ELR (cell line): ENCODE measurements around the gene CYB561A3.

ENCODE experiments used
- DNase-seq: peaks from one replicate; pipeline ENCODE4 v3.0.0-alpha.2; 2015; ENCODE audit warnings: low read depth

Gene CYB561A3

DNA sequence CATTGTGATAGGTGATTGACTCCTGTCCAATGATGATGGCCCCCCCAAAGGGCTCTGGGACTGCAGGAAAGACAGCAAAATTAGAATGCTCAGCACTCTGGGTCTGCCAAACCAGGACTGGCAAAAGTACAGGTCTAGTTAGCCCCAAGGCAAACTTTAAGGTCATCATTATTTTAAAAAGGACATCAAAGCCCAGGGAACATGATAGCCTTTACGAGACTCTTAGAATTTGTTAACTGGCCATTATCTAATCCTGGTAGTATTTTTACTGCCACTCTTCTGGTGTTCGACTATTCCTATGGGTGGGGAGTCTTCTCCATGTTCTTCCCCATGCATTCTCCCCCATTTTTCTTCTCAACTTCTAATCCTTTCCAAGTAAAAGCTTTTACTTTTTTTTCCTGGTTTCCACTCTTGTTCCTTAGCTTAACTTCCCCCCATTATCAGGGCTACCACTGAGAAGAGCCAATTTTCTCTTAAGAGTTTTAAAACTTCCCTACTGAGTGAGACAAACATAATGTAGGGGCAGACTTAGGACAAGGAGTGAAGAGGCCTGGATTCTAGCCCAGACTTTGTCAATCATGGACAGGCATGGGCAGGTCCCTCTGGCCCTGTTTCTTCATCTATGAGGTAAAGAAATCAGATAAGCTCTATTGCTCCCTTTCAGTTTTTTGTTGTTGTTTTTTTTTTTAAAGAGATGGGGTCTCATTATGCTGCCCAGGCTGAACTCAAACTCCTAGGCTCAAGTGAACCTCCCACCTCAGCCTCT is 35.9 kb downstream of the CYB561A3 start:
- no peak for DNase-seq

DNA sequence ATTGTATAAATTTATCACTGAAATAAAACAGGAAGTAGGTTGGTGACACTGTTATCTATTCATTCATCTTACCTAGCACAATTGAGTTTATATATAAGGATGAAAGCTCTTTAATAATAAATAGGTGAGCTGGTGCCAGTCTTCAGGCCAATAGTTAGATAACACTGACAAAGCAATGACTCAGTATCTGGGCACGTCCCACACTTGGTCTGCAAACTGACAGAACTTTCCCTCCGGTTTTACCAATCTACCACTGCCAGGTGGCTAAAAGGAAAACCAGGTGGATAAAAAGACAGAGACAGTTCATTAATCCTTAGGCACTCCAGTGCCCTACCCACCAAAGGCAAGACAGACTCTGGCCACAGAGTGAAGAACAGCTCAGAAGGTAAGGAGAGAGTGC is 46.4 kb downstream of the CYB561A3 start:
- no peak for DNase-seq

DNA sequence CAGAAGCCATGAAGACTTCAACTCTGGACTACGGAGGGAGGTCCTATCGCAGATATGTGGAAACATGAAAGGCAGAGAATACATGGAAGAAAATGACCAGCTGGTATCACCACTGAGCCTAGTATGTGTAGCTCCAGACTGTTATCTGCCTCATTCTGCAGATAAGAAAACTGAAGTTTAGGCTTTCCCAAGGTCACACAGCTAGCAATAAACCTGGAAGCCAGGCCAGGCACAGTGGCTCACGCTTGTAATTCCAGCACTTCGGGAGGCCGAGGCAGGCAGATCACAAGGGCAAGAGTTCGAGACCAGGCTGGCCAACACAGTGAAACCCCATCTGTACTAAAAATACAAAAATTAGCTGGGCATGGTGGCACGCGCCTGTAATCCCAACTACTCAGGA is 50.9 kb downstream of the CYB561A3 start:
- DNase-seq, result no peak

DNA sequence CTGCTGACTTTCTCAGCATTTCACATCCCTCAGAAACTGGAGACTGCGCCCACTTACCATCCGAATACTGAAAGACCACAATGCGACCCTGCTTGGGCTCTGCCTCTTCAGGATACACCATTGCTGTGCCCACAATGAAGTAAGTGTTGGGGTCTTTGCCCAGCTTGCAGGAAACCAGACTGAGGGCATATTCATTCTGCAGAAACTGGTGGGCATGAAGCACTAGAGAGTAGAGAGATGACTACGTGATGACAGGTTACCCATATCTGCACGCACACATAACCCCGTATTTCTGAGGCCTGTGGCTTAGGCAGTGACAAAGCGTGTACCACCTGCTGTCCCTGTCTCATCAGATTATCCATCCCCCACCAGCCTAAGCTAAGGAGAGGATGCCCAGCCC is 51.9 kb downstream of the CYB561A3 start:
- no peak for DNase-seq

DNA sequence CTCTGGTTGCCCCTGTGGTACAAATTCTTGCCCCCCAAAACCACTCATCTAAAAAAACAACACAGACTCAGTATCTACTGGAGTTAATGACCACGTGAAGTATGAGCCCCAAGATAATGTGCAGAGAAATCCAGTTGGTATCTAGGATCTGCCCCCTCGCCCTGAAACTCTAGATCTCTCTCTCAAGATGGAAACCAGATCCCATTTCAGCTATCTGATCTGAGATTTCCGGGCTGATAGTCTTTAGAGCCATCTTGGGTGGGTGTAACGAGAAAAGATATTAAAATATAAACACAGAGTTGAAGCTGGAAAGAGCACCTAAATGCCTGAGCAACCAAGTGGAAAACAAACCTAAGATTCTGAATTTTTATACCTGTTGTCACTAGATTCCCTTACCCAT is 52.5 kb downstream of the CYB561A3 start:
- no peak for DNase-seq

DNA sequence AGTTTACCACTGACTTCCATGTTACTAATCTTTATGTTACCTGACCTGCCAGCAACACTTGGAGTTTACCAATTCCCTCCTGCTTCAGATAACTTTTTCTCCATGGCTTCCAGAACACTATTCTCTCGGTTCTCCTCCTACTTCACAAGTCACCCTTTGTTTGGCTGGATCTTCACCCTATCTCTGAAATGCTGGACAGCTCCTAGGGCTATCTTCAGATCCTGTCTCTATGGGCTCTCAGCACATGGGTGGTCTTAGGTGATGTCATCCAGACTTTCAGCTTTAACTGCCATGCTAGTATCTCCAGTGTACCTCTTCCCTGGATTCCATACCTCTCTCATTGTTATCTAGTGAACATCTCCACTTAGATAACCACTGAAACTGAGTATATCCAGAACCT is 54.3 kb downstream of the CYB561A3 start:
- DNase-seq, result no peak

DNA sequence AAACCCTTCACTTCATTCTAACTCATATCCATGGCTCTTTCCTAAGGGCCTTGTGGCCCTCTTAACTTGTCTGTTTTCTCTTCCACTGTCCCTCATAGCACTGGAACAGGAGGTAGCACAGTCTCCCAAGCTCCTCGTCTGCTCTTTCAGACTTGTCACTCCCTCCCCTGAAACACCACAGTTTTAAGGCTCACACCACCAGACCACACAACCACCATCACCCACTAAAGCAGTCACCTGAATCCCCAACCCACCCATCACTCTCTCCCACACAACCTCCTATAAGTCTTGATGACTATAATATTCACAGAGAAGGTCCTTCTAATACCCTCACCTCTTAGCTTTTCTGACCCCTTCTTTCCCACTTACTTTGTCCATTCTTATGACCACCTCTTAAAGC is 55.5 kb downstream of the CYB561A3 start:
- DNase-seq, result no peak

DNA sequence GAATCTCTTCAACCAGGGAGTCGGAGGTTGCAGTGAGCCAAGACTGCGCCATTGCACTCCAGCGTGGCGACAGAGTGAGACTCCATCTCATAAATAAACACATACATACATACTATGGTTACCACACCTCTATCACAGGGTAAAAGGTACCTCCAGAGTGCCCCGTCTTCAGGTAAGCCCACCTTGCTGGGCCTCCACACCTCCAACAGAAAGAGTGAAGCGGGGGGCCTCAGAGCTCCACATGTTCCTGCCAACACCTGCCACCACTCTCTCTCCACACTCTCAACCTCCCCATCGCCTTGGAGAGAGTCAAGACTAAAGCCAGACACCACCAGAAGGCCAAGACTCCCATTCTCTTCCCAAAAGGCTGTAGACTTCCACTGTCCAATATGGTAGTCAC is 56.3 kb downstream of the CYB561A3 start:
- DNase-seq, result no peak

DNA sequence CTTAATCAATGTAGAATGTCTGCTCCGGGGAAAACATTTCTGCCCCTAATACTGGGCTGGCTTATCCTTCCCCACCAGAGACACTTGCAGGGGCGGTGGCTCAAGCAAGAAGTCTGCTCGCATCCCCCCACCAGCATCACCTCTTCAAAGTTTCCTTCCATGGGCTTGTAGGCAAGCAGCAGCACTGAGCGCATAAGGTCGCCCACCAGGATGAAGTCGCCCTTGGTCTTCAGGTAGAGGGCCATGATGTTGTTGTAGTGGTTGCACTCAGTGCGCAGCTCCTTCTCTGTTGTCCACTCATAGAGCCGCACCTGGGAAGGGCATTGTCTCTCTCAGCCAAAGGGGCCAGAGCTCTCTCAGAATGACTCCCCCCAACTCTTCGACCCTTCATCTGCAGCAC is 58.0 kb downstream of the CYB561A3 start:
- DNase-seq, result no peak

DNA sequence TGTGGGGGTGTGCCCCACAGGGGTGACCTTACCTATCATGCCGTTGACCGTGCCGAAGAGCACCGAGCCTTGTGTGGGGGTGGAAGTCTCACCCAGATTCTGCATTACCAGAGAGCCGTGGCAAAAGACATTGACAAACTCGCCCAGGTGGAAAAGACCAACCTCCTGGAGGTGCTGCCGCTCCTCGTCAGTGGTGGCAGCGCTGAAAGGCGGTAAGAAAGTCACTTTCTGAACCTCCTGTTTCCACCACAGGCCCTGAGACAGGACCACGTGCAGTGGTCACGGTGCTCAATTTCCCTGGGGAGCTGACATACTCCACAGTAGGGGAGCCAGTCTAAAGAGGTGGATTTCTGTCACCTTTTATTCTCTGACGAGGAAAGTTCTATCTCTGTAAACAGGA is 59.1 kb downstream of the CYB561A3 start:
- DNase-seq, result no peak
